Panc1 (cell line): ENCODE measurements around the gene MAP2.

ENCODE experiments used
- POLR2AphosphoS5 ChIP-seq: IDR thresholded peaks from 2 replicates; pipeline ENCODE4 v1.6.1; 2012; ENCODE audit warnings: mild to moderate bottlenecking, low read depth, low read length, moderate library complexity
- SIN3A ChIP-seq: IDR thresholded peaks from 2 replicates; pipeline ENCODE4 v1.6.1; 2012; ENCODE audit warnings: low read depth, mild to moderate bottlenecking, low read length, moderate library complexity, borderline replicate concordance; ENCODE audit not compliant: insufficient read depth
- TCF7L2 ChIP-seq: IDR thresholded peaks from 2 replicates; pipeline ENCODE4 v1.6.1; 2011; ENCODE audit warnings: mild to moderate bottlenecking, low read depth, low read length, inconsistent platforms
- TF ChIP-seq, protein P1 (sequence below): fragments of 450-650 bp; IDR thresholded peaks from 2 replicates; pipeline ENCODE4 v1.5.1; 2017; ENCODE audit warnings: mild to moderate bottlenecking
- TF ChIP-seq, protein P2 (sequence below), 2 experiments: IDR thresholded peaks; 2 replicates each; pipeline ENCODE4 v1.6.1; 2011 to 2012; ENCODE audit warnings: low read depth in 2 of 2, control low read depth in 1 of 2, low read length in 1 of 2, mild to moderate bottlenecking in 1 of 2, moderate library complexity in 1 of 2; ENCODE audit not compliant: insufficient read depth in 1 of 2

DNA sequence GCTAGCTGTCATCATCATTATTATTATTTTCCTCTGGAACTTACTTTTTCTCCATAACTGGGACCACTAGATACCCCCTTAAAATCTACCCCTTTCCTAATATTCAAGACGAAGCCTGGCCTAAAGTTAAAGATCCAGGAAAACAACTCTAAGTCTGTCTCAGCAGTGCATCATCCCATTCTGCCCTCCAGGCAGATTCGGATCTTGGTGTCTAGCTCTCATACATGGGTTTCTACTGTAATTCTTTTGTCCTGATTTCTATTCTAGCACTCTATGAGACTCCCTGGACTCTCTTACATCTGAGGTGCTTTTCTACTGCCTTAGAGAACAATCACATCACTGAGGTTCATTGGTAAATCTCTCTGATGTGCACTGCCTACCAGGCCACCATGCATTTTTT, 35.5 kb downstream of the MAP2 start:
- TF ChIP-seq, protein P1, sequence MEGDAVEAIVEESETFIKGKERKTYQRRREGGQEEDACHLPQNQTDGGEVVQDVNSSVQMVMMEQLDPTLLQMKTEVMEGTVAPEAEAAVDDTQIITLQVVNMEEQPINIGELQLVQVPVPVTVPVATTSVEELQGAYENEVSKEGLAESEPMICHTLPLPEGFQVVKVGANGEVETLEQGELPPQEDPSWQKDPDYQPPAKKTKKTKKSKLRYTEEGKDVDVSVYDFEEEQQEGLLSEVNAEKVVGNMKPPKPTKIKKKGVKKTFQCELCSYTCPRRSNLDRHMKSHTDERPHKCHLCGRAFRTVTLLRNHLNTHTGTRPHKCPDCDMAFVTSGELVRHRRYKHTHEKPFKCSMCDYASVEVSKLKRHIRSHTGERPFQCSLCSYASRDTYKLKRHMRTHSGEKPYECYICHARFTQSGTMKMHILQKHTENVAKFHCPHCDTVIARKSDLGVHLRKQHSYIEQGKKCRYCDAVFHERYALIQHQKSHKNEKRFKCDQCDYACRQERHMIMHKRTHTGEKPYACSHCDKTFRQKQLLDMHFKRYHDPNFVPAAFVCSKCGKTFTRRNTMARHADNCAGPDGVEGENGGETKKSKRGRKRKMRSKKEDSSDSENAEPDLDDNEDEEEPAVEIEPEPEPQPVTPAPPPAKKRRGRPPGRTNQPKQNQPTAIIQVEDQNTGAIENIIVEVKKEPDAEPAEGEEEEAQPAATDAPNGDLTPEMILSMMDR, result no peak
- TF ChIP-seq, protein P2, sequence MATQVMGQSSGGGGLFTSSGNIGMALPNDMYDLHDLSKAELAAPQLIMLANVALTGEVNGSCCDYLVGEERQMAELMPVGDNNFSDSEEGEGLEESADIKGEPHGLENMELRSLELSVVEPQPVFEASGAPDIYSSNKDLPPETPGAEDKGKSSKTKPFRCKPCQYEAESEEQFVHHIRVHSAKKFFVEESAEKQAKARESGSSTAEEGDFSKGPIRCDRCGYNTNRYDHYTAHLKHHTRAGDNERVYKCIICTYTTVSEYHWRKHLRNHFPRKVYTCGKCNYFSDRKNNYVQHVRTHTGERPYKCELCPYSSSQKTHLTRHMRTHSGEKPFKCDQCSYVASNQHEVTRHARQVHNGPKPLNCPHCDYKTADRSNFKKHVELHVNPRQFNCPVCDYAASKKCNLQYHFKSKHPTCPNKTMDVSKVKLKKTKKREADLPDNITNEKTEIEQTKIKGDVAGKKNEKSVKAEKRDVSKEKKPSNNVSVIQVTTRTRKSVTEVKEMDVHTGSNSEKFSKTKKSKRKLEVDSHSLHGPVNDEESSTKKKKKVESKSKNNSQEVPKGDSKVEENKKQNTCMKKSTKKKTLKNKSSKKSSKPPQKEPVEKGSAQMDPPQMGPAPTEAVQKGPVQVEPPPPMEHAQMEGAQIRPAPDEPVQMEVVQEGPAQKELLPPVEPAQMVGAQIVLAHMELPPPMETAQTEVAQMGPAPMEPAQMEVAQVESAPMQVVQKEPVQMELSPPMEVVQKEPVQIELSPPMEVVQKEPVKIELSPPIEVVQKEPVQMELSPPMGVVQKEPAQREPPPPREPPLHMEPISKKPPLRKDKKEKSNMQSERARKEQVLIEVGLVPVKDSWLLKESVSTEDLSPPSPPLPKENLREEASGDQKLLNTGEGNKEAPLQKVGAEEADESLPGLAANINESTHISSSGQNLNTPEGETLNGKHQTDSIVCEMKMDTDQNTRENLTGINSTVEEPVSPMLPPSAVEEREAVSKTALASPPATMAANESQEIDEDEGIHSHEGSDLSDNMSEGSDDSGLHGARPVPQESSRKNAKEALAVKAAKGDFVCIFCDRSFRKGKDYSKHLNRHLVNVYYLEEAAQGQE (IDR thresholded peaks at IDR 0.05; ENCODE audit: insufficient read depth in 1 of 2, low read depth in 2 of 2, low read length in 1 of 2), result no peak
- TF ChIP-seq POLR2AphosphoS5, result no peak
- no peak for TF ChIP-seq SIN3A
- no peak for TF ChIP-seq TCF7L2
